Panc1 (cell line): Measurements from ENCODE around the gene NOXO1. TPM values are rescaled to one million over a fixed set of nuclear protein-coding genes. Genes with fewer than 3 reads are reported as not detected.

Source experiments
- ATAC-seq: fragments of 200-7000 bp; cut with Tn5 transposase; 2 replicates; pipeline ENCODE4 v1.9.1; 2020; ENCODE audit warnings: mild to moderate bottlenecking, moderate library complexity
- BruUV-seq: library from RNA; stranded (reverse); fragments of 400-500 nt; replicated peaks from 2 replicates; lab custom pipeline; 2021; lab: Mats Ljungman, UMichigan
- CTCF ChIA-PET: fragments of 300-600 bp; sonication (Branson Sonifier 250); formaldehyde crosslinking; loops from one replicate; lab custom pipeline; 2022; ENCODE audit warnings: antibody characterized with exemption; lab: Charles Lee
- POLR2A ChIA-PET: fragments of 300-600 bp; sonication (Branson Sonifier 250); formaldehyde crosslinking; loops from one replicate; lab custom pipeline; 2022; ENCODE audit warnings: antibody characterized with exemption; lab: Charles Lee
- DNase-seq: peaks from one replicate; pipeline ENCODE4 v3.0.0-alpha.2; 2010; ENCODE audit warnings: low read depth, low spot score
- H3K27ac ChIP-seq: 2 replicates; pipeline ENCODE4 v1.5.1; 2011; ENCODE audit warnings: mild to moderate bottlenecking, low read length, inconsistent platforms
- H3K27me3 ChIP-seq: fragments of 200-500 bp; sonication (Bioruptor generic); 2 replicates; pipeline ENCODE4 v1.6.0; 2014; ENCODE audit warnings: low read length, inconsistent platforms; ENCODE audit not compliant: control insufficient read depth, insufficient read depth
- H3K36me3 ChIP-seq: fragments of 200-500 bp; sonication (Bioruptor generic); 2 replicates; pipeline ENCODE4 v1.5.1; 2014; ENCODE audit warnings: inconsistent platforms, mild to moderate bottlenecking, low read length, moderate library complexity; ENCODE audit not compliant: control insufficient read depth, insufficient read depth
- H3K4me1 ChIP-seq: 2 replicates; pipeline ENCODE4 v1.5.1; 2011; ENCODE audit warnings: inconsistent platforms, mild to moderate bottlenecking, low read length, moderate library complexity; ENCODE audit not compliant: control insufficient read depth, insufficient read depth
- H3K4me3 ChIP-seq, 2 experiments: 2 replicates each; pipeline ENCODE4 v1.5.1; 2011 to 2012; ENCODE audit warnings: low read depth in 2 of 2, low read length in 2 of 2, mild to moderate bottlenecking in 2 of 2, inconsistent platforms in 1 of 2, moderate library complexity in 1 of 2
- H3K9me3 ChIP-seq: fragments of 200-500 bp; sonication (Bioruptor generic); 2 replicates; pipeline ENCODE4 v1.5.1; 2014; ENCODE audit warnings: low read depth, mild to moderate bottlenecking, inconsistent platforms, low read length, moderate library complexity; ENCODE audit not compliant: control insufficient read depth, insufficient read depth
- CTCF ChIP-seq: fragments of 450-650 bp; IDR thresholded peaks from 2 replicates; pipeline ENCODE4 v1.5.1; 2017; ENCODE audit warnings: mild to moderate bottlenecking
- POLR2AphosphoS5 ChIP-seq: IDR thresholded peaks from 2 replicates; pipeline ENCODE4 v1.6.1; 2012; ENCODE audit warnings: mild to moderate bottlenecking, low read depth, low read length, moderate library complexity
- REST ChIP-seq, 2 experiments: IDR thresholded peaks; 2 replicates each; pipeline ENCODE4 v1.6.1; 2011 to 2012; ENCODE audit warnings: low read depth in 2 of 2, control low read depth in 1 of 2, low read length in 1 of 2, mild to moderate bottlenecking in 1 of 2, moderate library complexity in 1 of 2; ENCODE audit not compliant: insufficient read depth in 1 of 2
- SIN3A ChIP-seq: IDR thresholded peaks from 2 replicates; pipeline ENCODE4 v1.6.1; 2012; ENCODE audit warnings: low read depth, mild to moderate bottlenecking, low read length, moderate library complexity, borderline replicate concordance; ENCODE audit not compliant: insufficient read depth
- TCF7L2 ChIP-seq: IDR thresholded peaks from 2 replicates; pipeline ENCODE4 v1.6.1; 2011; ENCODE audit warnings: mild to moderate bottlenecking, low read depth, low read length, inconsistent platforms
- in situ Hi-C: cut with HindIII; loops from 2 replicates; pipeline ENCODE4 v1.10.0; 2016; ENCODE audit warnings: low sequenced_read_pairs, low pct_unique_long_range_greater_than_20kb
- intact Hi-C: fragments of 100-400 bp; cut with micrococcal nuclease; formaldehyde crosslinking; loops from one replicate; pipeline ENCODE4 v1.10.0; 2022; ENCODE audit not compliant: unreplicated experiment
- total RNA-seq: library from RNA; stranded (reverse); gene quantifications from one replicate; pipeline ENCODE4 v1.2.1, GENCODE V29; 2021; ENCODE audit not compliant: unreplicated experiment

Gene NOXO1
- total RNA-seq, 1 experiment from 2014 or later = 4.0 TPM

- POLR2A ChIA-PET = no interaction called here
- no TSS peak for BruUV-seq
- Histone ChIP-seq H3K27me3 (no peaks in the 10 kb centered on the region), H3K27ac (no peak overlapping the region), H3K4me3 (no peak overlapping the region), H3K9me3 (no peaks in the 10 kb centered on the region), H3K36me3 (no peaks in the 10 kb centered on the region), H3K4me1 (peaks cover 14% of the 10 kb centered on the region)
- intact Hi-C loops = no loop called here
- no peak for TF ChIP-seq TCF7L2
- no peak for TF ChIP-seq REST (IDR thresholded peaks at IDR 0.05; ENCODE audit: insufficient read depth in 1 of 2, low read depth in 2 of 2, low read length in 1 of 2)
- no peak for TF ChIP-seq POLR2AphosphoS5
- CTCF ChIA-PET = interaction anchor here (0.7 kb wide), 2 partner anchors 70 to 162 kb away, joined by 4 to 9 read pairs; no protein-coding TSS in a partner anchor
- no peak for ATAC-seq
- DNase-seq = no peak
- in situ Hi-C loops = no loop called here
Measured at GRCh38 chr16:1936945-1937479, 44.3 kb downstream of the NOXO1 start.

- Histone ChIP-seq H3K4me1 (peaks cover 8% of the 10 kb centered on the region), H3K27ac (no peak overlapping the region), H3K36me3 (no peaks in the 10 kb centered on the region), H3K9me3 (no peaks in the 10 kb centered on the region), H3K27me3 (no peaks in the 10 kb centered on the region), H3K4me3 (no peak overlapping the region)
- TF ChIP-seq SIN3A = no peak
- TF ChIP-seq POLR2AphosphoS5 = no peak
- TF ChIP-seq REST (IDR thresholded peaks at IDR 0.05; ENCODE audit: insufficient read depth in 1 of 2, low read depth in 2 of 2, low read length in 1 of 2) = no peak
- no peak for TF ChIP-seq TCF7L2
- TF ChIP-seq CTCF = no peak
- no peak for DNase-seq
- ChIA-PET POLR2A (no interaction called here), CTCF (no interaction called here)
- intact Hi-C loops = loop anchor here (5.0 kb wide), 1 partner anchor 71 kb away; no protein-coding TSS in a partner anchor
- in situ Hi-C loops = no loop called here
- no TSS peak for BruUV-seq
- no peak for ATAC-seq
Measured at GRCh38 chr16:1933097-1933661, 48.1 kb downstream of the NOXO1 start.
